GM23338 (cell line): ENCODE data around the gene STK32C. TPM values are rescaled to one million over a fixed set of nuclear protein-coding genes. Genes with fewer than 3 reads are reported as not detected.

Experiments used
- ATAC-seq: fragments of 200-7000 bp; cut with Tn5 transposase; 3 replicates; pipeline ENCODE4 v1.9.1; 2020
- DNase-seq: peaks from one replicate; pipeline ENCODE4 v3.0.0-alpha.2; 2015; ENCODE audit warnings: low spot score
- H2AFZ ChIP-seq: fragments of 200-600 bp; sonication (generic); 2 replicates; pipeline ENCODE4 v1.8.0; 2016; ENCODE audit warnings: antibody characterized with exemption, mild to moderate bottlenecking, moderate library complexity
- H3F3A ChIP-seq: fragments of 200-600 bp; sonication (generic); replicated peaks from 2 replicates; pipeline ENCODE4 v1.8.0; 2017; ENCODE audit warnings: antibody characterized with exemption, mixed run types, low read depth
- H3K27ac ChIP-seq: fragments of 200-600 bp; sonication (generic); 2 replicates; pipeline ENCODE4 v1.6.1; 2016; ENCODE audit warnings: low read depth
- H3K27me3 ChIP-seq: fragments of 200-600 bp; sonication (generic); 2 replicates; pipeline ENCODE4 v1.8.0; 2016; ENCODE audit warnings: mild to moderate bottlenecking, mixed run types, moderate library complexity; ENCODE audit not compliant: insufficient read depth
- H3K36me3 ChIP-seq: fragments of 200-600 bp; sonication (generic); 2 replicates; pipeline ENCODE4 v1.8.0; 2016; ENCODE audit warnings: mild to moderate bottlenecking; ENCODE audit not compliant: insufficient read depth
- H3K4me1 ChIP-seq: fragments of 200-600 bp; sonication (generic); 2 replicates; pipeline ENCODE4 v1.8.0; 2016; ENCODE audit warnings: mild to moderate bottlenecking, moderate library complexity; ENCODE audit not compliant: insufficient read depth
- H3K4me2 ChIP-seq: fragments of 200-600 bp; sonication (generic); 2 replicates; pipeline ENCODE4 v1.7.1; 2017; ENCODE audit warnings: mixed run types
- H3K4me3 ChIP-seq: fragments of 200-600 bp; sonication (generic); 2 replicates; pipeline ENCODE4 v1.6.1; 2016; ENCODE audit warnings: mixed run types
- H3K79me2 ChIP-seq: fragments of 200-600 bp; sonication (generic); replicated peaks from 2 replicates; pipeline ENCODE4 v1.8.0; 2017; ENCODE audit warnings: mild to moderate bottlenecking; ENCODE audit not compliant: insufficient read depth
- H3K9me2 ChIP-seq: fragments of 200-600 bp; sonication (generic); 2 replicates; pipeline ENCODE4 v1.8.0; 2017; ENCODE audit not compliant: insufficient read depth
- H4K20me1 ChIP-seq: fragments of 200-600 bp; sonication (generic); replicated peaks from 2 replicates; pipeline ENCODE4 v1.8.0; 2017; ENCODE audit warnings: mild to moderate bottlenecking; ENCODE audit not compliant: insufficient read depth
- H3K27ac Mint-ChIP-seq: 2 replicates; pipeline ENCODE4 v1.8.0; 2020; ENCODE audit warnings: inconsistent platforms, mild to moderate bottlenecking, moderate library complexity, mixed read lengths
- H3K27me3 Mint-ChIP-seq: 3 replicates; pipeline ENCODE4 v1.8.0; 2022; ENCODE audit warnings: low read depth, mild to moderate bottlenecking, moderate library complexity, mixed read lengths, inconsistent platforms; ENCODE audit not compliant: insufficient read depth, poor library complexity
- H3K36me3 Mint-ChIP-seq: 3 replicates; pipeline ENCODE4 v1.8.0; 2021; ENCODE audit warnings: low read depth, mild to moderate bottlenecking, inconsistent platforms, moderate library complexity, mixed read lengths
- H3K4me1 Mint-ChIP-seq: 3 replicates; pipeline ENCODE4 v1.8.0; 2020; ENCODE audit warnings: mild to moderate bottlenecking, inconsistent platforms, mixed read lengths
- H3K4me3 Mint-ChIP-seq: 3 replicates; pipeline ENCODE4 v1.8.0; 2021; ENCODE audit warnings: moderate library complexity, mild to moderate bottlenecking, inconsistent platforms, mixed read lengths
- H3K9me3 Mint-ChIP-seq: 3 replicates; pipeline ENCODE4 v1.8.0; 2020; ENCODE audit warnings: moderate library complexity, mild to moderate bottlenecking, inconsistent platforms, mixed read lengths
- CREB1 ChIP-seq: fragments of 250-450 bp; sonication (Bioruptor Pico); IDR thresholded peaks from 2 replicates; pipeline ENCODE4 v1.5.0; 2020; ENCODE audit warnings: low read depth, mild to moderate bottlenecking, moderate library complexity
- EZH2 ChIP-seq: fragments of 200-600 bp; sonication (generic); IDR thresholded peaks from one replicate; pipeline ENCODE4 v1.8.0; 2017; ENCODE audit warnings: antibody characterized with exemption, mild to moderate bottlenecking, low read depth; ENCODE audit not compliant: unreplicated experiment
- EZH2phosphoT487 ChIP-seq: fragments of 200-600 bp; sonication (generic); IDR thresholded peaks from one replicate; pipeline ENCODE4 v1.8.1; 2018; ENCODE audit warnings: antibody characterized with exemption; ENCODE audit not compliant: unreplicated experiment
- JUNB ChIP-seq: IDR thresholded peaks from one replicate; pipeline ENCODE4 v1.6.1; 2016; ENCODE audit warnings: antibody characterized with exemption; ENCODE audit not compliant: unreplicated experiment
- NANOG ChIP-seq: IDR thresholded peaks from 2 replicates; pipeline ENCODE4 v1.6.1; 2016; ENCODE audit warnings: antibody characterized with exemption, borderline replicate concordance
- POLR2AphosphoS5 ChIP-seq: IDR thresholded peaks from 2 replicates; pipeline ENCODE4 v1.6.1; 2016; ENCODE audit warnings: antibody characterized with exemption, low read depth
- STAT1 ChIP-seq: IDR thresholded peaks from one replicate; pipeline ENCODE4 v1.6.1; 2016; ENCODE audit warnings: antibody characterized with exemption; ENCODE audit not compliant: unreplicated experiment
- ZNF114 ChIP-seq: fragments of 250-450 bp; sonication (Bioruptor Pico); IDR thresholded peaks from 2 replicates; pipeline ENCODE4 v1.5.0; 2020; ENCODE audit warnings: mild to moderate bottlenecking, moderate library complexity
- ZNF331 ChIP-seq: fragments of 250-450 bp; sonication (Bioruptor Pico); IDR thresholded peaks from 2 replicates; pipeline ENCODE4 v1.5.0; 2020; ENCODE audit warnings: low read depth, mild to moderate bottlenecking, moderate library complexity
- polyA plus RNA-seq: library from polyadenylated mRNA; unstranded; fragments of >200 nt; fragmentation: Nextera tagmentation; extraction: Ambion mirVana; gene quantifications from 2 replicates; pipeline ENCODE4 v1.2.1, GENCODE V29; 2016
- total RNA-seq: library from RNA; depleted of rRNA; stranded (reverse); fragments of >200 nt; shearing (Covaris generic); gene quantifications from 2 replicates; pipeline ENCODE4 v1.2.3, GENCODE V29; 2014
- TF ChIP-seq, protein P1 (sequence below), 2 experiments: fragments of 200-600 bp in 1 of 2; sonication (generic) in 1 of 2; conservative IDR thresholded peaks; 2 replicates each; pipeline versions ENCODE4 v1.5.1 to v1.6.1; 2016 to 2017; ENCODE audit warnings: antibody characterized with exemption in 2 of 2, low read depth in 2 of 2, mild to moderate bottlenecking in 2 of 2, moderate library complexity in 1 of 2
- TF ChIP-seq, protein P2 (sequence below): IDR thresholded peaks from 2 replicates; pipeline ENCODE4 v1.6.1; 2016; ENCODE audit warnings: antibody characterized with exemption
- TF ChIP-seq, protein P3 (sequence below): fragments of 250-450 bp; sonication (Bioruptor Pico); IDR thresholded peaks from 2 replicates; pipeline ENCODE4 v1.5.0; 2020; ENCODE audit warnings: mild to moderate bottlenecking, moderate library complexity
- TF ChIP-seq, protein P4 (sequence below): IDR thresholded peaks from one replicate; pipeline ENCODE4 v1.6.1; 2018; ENCODE audit warnings: antibody characterized with exemption; ENCODE audit not compliant: unreplicated experiment

STK32C gene
- total and polyA plus RNA-seq, 2 experiments from 2014 or later, result 10.2 to 20.5 TPM

DNA sequence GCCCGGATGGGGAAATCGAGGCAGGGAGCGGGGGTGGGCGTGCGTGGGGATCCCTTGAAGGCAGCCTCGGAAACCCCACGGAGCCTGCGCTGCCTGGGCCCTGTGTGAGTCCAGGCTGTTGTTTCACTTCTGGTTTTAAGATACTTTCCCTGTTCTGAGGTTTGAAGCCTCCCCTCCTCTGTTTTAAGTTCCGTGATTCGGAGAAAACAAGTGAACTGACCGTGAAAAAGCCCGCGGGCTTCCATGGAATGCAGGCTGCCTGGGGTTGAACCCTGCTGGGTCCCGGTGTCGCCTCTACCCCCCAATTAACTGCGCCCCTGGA is 24.6 kb upstream of the STK32C start:
- H3K27me3 ChIP-seq, result no peaks in the 10 kb centered on the region
- H2AFZ ChIP-seq, result peak overlapping the region; percentile 94
- H3F3A ChIP-seq, result 0 out of 2 replicates have a peak, but pooled peaks cover 7% of the 10 kb centered on the region
- H3K9me2 ChIP-seq, result no peaks in the 10 kb centered on the region
- H3K4me3 Mint-ChIP-seq, result peak overlapping the region; percentile 95
- ATAC-seq (peak; percentile 3), DNase-seq (no peak)
- H3K79me2 ChIP-seq, result peaks cover 38% of the 10 kb centered on the region
- peaks cover 25% of the 10 kb centered on the region for H3K4me1 ChIP-seq
- peaks cover 45% of the 10 kb centered on the region for H3K4me1 Mint-ChIP-seq
- H3K9me3 Mint-ChIP-seq, result peaks cover 4% of the 10 kb centered on the region; the same call in 2 of the 3 replicates
- no peak overlapping the region for H3K27ac Mint-ChIP-seq
- no peaks in the 10 kb centered on the region for H3K36me3 ChIP-seq
- peak overlapping the region; percentile 96 for H3K4me2 ChIP-seq
- peaks cover 24% of the 10 kb centered on the region for H3K27me3 Mint-ChIP-seq
- peaks cover 10% of the 10 kb centered on the region; the same call in 2 of the 3 replicates for H3K36me3 Mint-ChIP-seq
- no peak overlapping the region for H3K27ac ChIP-seq
- TF ChIP-seq EZH2 (no peak), NANOG (no peak), STAT1 (no peak), ZNF331 (no peak), CREB1 (CRISPR knock-in tag) (no peak), EZH2phosphoT487 (no peak), ZNF114 (no peak), POLR2AphosphoS5 (no peak), JUNB (no peak)
- TF ChIP-seq, protein P1, sequence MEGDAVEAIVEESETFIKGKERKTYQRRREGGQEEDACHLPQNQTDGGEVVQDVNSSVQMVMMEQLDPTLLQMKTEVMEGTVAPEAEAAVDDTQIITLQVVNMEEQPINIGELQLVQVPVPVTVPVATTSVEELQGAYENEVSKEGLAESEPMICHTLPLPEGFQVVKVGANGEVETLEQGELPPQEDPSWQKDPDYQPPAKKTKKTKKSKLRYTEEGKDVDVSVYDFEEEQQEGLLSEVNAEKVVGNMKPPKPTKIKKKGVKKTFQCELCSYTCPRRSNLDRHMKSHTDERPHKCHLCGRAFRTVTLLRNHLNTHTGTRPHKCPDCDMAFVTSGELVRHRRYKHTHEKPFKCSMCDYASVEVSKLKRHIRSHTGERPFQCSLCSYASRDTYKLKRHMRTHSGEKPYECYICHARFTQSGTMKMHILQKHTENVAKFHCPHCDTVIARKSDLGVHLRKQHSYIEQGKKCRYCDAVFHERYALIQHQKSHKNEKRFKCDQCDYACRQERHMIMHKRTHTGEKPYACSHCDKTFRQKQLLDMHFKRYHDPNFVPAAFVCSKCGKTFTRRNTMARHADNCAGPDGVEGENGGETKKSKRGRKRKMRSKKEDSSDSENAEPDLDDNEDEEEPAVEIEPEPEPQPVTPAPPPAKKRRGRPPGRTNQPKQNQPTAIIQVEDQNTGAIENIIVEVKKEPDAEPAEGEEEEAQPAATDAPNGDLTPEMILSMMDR (conservative IDR thresholded peaks at IDR 0.05; ENCODE audit: low read depth in 2 of 2), result no peak
- TF ChIP-seq, protein P2, sequence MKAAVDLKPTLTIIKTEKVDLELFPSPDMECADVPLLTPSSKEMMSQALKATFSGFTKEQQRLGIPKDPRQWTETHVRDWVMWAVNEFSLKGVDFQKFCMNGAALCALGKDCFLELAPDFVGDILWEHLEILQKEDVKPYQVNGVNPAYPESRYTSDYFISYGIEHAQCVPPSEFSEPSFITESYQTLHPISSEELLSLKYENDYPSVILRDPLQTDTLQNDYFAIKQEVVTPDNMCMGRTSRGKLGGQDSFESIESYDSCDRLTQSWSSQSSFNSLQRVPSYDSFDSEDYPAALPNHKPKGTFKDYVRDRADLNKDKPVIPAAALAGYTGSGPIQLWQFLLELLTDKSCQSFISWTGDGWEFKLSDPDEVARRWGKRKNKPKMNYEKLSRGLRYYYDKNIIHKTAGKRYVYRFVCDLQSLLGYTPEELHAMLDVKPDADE, result no peak
- TF ChIP-seq, protein P3, sequence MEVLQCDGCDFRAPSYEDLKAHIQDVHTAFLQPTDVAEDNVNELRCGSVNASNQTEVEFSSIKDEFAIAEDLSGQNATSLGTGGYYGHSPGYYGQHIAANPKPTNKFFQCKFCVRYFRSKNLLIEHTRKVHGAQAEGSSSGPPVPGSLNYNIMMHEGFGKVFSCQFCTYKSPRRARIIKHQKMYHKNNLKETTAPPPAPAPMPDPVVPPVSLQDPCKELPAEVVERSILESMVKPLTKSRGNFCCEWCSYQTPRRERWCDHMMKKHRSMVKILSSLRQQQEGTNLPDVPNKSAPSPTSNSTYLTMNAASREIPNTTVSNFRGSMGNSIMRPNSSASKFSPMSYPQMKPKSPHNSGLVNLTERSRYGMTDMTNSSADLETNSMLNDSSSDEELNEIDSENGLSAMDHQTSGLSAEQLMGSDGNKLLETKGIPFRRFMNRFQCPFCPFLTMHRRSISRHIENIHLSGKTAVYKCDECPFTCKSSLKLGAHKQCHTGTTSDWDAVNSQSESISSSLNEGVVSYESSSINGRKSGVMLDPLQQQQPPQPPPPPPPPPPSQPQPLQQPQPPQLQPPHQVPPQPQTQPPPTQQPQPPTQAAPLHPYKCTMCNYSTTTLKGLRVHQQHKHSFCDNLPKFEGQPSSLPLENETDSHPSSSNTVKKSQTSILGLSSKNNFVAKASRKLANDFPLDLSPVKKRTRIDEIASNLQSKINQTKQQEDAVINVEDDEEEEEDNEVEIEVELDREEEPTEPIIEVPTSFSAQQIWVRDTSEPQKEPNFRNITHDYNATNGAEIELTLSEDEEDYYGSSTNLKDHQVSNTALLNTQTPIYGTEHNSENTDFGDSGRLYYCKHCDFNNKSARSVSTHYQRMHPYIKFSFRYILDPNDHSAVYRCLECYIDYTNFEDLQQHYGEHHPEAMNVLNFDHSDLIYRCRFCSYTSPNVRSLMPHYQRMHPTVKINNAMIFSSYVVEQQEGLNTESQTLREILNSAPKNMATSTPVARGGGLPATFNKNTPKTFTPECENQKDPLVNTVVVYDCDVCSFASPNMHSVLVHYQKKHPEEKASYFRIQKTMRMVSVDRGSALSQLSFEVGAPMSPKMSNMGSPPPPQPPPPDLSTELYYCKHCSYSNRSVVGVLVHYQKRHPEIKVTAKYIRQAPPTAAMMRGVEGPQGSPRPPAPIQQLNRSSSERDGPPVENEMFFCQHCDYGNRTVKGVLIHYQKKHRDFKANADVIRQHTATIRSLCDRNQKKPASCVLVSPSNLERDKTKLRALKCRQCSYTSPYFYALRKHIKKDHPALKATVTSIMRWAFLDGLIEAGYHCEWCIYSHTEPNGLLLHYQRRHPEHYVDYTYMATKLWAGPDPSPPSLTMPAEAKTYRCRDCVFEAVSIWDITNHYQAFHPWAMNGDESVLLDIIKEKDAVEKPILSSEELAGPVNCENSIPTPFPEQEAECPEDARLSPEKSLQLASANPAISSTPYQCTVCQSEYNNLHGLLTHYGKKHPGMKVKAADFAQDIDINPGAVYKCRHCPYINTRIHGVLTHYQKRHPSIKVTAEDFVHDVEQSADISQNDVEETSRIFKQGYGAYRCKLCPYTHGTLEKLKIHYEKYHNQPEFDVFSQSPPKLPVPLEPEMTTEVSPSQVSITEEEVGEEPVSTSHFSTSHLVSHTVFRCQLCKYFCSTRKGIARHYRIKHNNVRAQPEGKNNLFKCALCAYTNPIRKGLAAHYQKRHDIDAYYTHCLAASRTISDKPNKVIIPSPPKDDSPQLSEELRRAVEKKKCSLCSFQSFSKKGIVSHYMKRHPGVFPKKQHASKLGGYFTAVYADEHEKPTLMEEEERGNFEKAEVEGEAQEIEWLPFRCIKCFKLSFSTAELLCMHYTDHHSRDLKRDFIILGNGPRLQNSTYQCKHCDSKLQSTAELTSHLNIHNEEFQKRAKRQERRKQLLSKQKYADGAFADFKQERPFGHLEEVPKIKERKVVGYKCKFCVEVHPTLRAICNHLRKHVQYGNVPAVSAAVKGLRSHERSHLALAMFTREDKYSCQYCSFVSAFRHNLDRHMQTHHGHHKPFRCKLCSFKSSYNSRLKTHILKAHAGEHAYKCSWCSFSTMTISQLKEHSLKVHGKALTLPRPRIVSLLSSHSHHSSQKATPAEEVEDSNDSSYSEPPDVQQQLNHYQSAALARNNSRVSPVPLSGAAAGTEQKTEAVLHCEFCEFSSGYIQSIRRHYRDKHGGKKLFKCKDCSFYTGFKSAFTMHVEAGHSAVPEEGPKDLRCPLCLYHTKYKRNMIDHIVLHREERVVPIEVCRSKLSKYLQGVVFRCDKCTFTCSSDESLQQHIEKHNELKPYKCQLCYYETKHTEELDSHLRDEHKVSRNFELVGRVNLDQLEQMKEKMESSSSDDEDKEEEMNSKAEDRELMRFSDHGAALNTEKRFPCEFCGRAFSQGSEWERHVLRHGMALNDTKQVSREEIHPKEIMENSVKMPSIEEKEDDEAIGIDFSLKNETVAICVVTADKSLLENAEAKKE (CRISPR knock-in tag), result no peak
- TF ChIP-seq, protein P4, sequence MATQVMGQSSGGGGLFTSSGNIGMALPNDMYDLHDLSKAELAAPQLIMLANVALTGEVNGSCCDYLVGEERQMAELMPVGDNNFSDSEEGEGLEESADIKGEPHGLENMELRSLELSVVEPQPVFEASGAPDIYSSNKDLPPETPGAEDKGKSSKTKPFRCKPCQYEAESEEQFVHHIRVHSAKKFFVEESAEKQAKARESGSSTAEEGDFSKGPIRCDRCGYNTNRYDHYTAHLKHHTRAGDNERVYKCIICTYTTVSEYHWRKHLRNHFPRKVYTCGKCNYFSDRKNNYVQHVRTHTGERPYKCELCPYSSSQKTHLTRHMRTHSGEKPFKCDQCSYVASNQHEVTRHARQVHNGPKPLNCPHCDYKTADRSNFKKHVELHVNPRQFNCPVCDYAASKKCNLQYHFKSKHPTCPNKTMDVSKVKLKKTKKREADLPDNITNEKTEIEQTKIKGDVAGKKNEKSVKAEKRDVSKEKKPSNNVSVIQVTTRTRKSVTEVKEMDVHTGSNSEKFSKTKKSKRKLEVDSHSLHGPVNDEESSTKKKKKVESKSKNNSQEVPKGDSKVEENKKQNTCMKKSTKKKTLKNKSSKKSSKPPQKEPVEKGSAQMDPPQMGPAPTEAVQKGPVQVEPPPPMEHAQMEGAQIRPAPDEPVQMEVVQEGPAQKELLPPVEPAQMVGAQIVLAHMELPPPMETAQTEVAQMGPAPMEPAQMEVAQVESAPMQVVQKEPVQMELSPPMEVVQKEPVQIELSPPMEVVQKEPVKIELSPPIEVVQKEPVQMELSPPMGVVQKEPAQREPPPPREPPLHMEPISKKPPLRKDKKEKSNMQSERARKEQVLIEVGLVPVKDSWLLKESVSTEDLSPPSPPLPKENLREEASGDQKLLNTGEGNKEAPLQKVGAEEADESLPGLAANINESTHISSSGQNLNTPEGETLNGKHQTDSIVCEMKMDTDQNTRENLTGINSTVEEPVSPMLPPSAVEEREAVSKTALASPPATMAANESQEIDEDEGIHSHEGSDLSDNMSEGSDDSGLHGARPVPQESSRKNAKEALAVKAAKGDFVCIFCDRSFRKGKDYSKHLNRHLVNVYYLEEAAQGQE, result no peak
- peak overlapping the region; percentile 90 for H3K4me3 ChIP-seq
- no peaks in the 10 kb centered on the region; the same call in none of the 2 replicates for H4K20me1 ChIP-seq
